SK-N-SH treated with all-trans-retinoic acid at 6 μM for 48 hours (cell line): Measurements from ENCODE around the gene CLNK.
"Not testable (repeated sequence)": the region's sequence is repeated elsewhere in the genome, so short reads cannot be mapped to it uniquely, and the experiment has no call there.

Experiments
- ATAC-seq: fragments of 200-7000 bp; cut with Tn5 transposase; 3 replicates; pipeline ENCODE4 v1.9.1; 2020; ENCODE audit warnings: mild to moderate bottlenecking, moderate library complexity
- ARNTL ChIP-seq: fragments of 450-650 bp; formaldehyde crosslinking; IDR thresholded peaks from 2 replicates; pipeline ENCODE4 v1.5.0; 2020; ENCODE audit warnings: low read depth, mild to moderate bottlenecking, moderate library complexity, borderline replicate concordance
- CSDC2 ChIP-seq: fragments of 250-450 bp; sonication (Bioruptor Pico); IDR thresholded peaks from 2 replicates; pipeline ENCODE4 v1.5.0; 2020; ENCODE audit warnings: mild to moderate bottlenecking, moderate library complexity
- ESRRG ChIP-seq: fragments of 250-450 bp; sonication (Bioruptor Pico); IDR thresholded peaks from 2 replicates; pipeline ENCODE4 v1.6.1; 2021; ENCODE audit warnings: mild to moderate bottlenecking
- GLIS3 ChIP-seq: fragments of 250-450 bp; sonication (Bioruptor Pico); IDR thresholded peaks from 2 replicates; pipeline ENCODE4 v1.5.0; 2020; ENCODE audit warnings: mild to moderate bottlenecking, moderate library complexity
- ISL1 ChIP-seq: fragments of 250-450 bp; sonication (Bioruptor Pico); IDR thresholded peaks from 2 replicates; pipeline ENCODE4 v2.1.2; 2022; ENCODE audit warnings: mild to moderate bottlenecking, moderate library complexity
- OSR1 ChIP-seq: fragments of 250-450 bp; sonication (Bioruptor Pico); IDR thresholded peaks from 2 replicates; pipeline ENCODE4 v1.8.0; 2022; ENCODE audit warnings: moderate library complexity, mild to moderate bottlenecking, inconsistent platforms
- PPARA ChIP-seq: fragments of 250-450 bp; sonication (Bioruptor Pico); IDR thresholded peaks from 2 replicates; pipeline ENCODE4 v1.5.0; 2020; ENCODE audit warnings: mild to moderate bottlenecking, borderline replicate concordance
- RARB ChIP-seq: fragments of 250-450 bp; sonication (Bioruptor Pico); IDR thresholded peaks from 2 replicates; pipeline ENCODE4 v1.8.0; 2021; ENCODE audit warnings: mild to moderate bottlenecking, moderate library complexity
- TCF4 ChIP-seq: fragments of 250-450 bp; sonication (Bioruptor Pico); IDR thresholded peaks from 2 replicates; pipeline ENCODE4 v1.8.0; 2021; ENCODE audit warnings: mild to moderate bottlenecking, moderate library complexity, borderline replicate concordance
- TOX ChIP-seq: fragments of 250-450 bp; sonication (Bioruptor Pico); IDR thresholded peaks from 2 replicates; pipeline ENCODE4 v1.8.0; 2021; ENCODE audit warnings: mild to moderate bottlenecking, moderate library complexity, borderline replicate concordance
- ZC3H10 ChIP-seq: fragments of 250-450 bp; sonication (Bioruptor Pico); IDR thresholded peaks from 2 replicates; pipeline ENCODE4 v1.5.1; 2021; ENCODE audit warnings: mild to moderate bottlenecking, moderate library complexity
- ZFP3 ChIP-seq: fragments of 250-450 bp; sonication (Bioruptor Pico); IDR thresholded peaks from 2 replicates; pipeline ENCODE4 v1.5.0; 2020; ENCODE audit warnings: mild to moderate bottlenecking, moderate library complexity
- ZNF565 ChIP-seq: fragments of 450-650 bp; formaldehyde crosslinking; conservative IDR thresholded peaks from 2 replicates; pipeline ENCODE4 v1.5.0; 2020; ENCODE audit warnings: low read depth, mild to moderate bottlenecking, moderate library complexity
- ZNF70 ChIP-seq: fragments of 450-650 bp; formaldehyde crosslinking; IDR thresholded peaks from 2 replicates; pipeline ENCODE4 v1.5.0; 2020; ENCODE audit warnings: mild to moderate bottlenecking, moderate library complexity
- ZNF8 ChIP-seq: fragments of 450-650 bp; formaldehyde crosslinking; IDR thresholded peaks from 2 replicates; pipeline ENCODE4 v1.5.0; 2020; ENCODE audit warnings: mild to moderate bottlenecking, moderate library complexity
- TF ChIP-seq, protein P1 (sequence below): fragments of 250-450 bp; sonication (Bioruptor Pico); IDR thresholded peaks from 2 replicates; pipeline ENCODE4 v1.5.1; 2021; ENCODE audit warnings: mild to moderate bottlenecking, moderate library complexity
- TF ChIP-seq, protein P2 (sequence below): fragments of 250-450 bp; sonication (Bioruptor Pico); IDR thresholded peaks from 2 replicates; pipeline ENCODE4 v1.5.1; 2020; ENCODE audit warnings: low read depth, mild to moderate bottlenecking, moderate library complexity
- TF ChIP-seq, protein P3 (sequence below): fragments of 250-450 bp; sonication (Bioruptor Pico); IDR thresholded peaks from 2 replicates; pipeline ENCODE4 v1.8.0; 2021; ENCODE audit warnings: low read depth, mild to moderate bottlenecking, moderate library complexity, borderline replicate concordance
- TF ChIP-seq, protein P4 (sequence below): fragments of 250-450 bp; sonication (Bioruptor Pico); IDR thresholded peaks from 2 replicates; pipeline ENCODE4 v1.5.0; 2020; ENCODE audit warnings: mild to moderate bottlenecking, moderate library complexity

The CLNK gene

DNA sequence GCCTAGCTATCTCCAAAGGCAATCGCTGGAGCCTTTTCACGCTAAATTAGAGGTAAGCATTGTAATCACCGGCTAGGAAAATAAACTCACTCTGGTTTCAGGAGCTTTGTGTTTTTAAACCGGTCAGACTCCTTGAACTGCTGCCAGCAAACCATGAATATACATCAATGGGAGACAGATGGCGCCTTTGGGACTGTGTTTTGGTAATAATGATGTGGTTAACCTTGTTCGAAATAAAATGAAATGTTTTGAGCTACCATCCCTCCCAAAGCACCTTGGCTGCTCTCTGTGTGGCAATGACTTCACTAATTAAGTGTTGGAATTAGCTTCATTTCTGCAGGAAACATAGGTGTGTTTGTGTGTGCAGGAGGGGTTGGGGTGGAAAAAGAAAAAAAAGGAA is 65.3 kb downstream of the CLNK start (continued):
- TF ChIP-seq, protein P1, sequence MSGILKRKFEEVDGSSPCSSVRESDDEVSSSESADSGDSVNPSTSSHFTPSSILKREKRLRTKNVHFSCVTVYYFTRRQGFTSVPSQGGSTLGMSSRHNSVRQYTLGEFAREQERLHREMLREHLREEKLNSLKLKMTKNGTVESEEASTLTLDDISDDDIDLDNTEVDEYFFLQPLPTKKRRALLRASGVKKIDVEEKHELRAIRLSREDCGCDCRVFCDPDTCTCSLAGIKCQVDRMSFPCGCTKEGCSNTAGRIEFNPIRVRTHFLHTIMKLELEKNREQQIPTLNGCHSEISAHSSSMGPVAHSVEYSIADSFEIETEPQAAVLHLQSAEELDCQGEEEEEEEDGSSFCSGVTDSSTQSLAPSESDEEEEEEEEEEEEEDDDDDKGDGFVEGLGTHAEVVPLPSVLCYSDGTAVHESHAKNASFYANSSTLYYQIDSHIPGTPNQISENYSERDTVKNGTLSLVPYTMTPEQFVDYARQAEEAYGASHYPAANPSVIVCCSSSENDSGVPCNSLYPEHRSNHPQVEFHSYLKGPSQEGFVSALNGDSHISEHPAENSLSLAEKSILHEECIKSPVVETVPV (CRISPR knock-in tag): no peak
- no peak for TF ChIP-seq ESRRG (CRISPR knock-in tag)

DNA sequence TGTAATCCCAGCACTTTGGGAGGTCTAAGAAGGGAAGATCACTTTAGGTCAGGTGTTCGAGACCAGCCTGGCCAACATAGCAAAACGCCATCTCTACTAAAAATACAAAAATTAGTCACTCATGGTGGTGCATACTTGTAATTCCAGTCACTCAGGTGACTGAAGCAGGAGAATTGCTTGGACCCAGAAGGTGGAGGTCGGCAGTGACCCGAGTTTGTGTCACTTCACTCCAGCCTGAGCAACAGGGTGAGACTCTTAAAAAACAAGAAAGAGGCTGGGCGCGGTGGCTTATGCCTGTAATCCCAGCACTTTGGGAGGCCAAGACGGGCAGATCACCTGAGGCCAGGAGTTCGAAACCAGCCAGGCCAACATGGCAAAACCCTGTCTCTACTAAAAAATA is 69.6 kb downstream of the CLNK start:
- ATAC-seq: not testable (repeated sequence)

DNA sequence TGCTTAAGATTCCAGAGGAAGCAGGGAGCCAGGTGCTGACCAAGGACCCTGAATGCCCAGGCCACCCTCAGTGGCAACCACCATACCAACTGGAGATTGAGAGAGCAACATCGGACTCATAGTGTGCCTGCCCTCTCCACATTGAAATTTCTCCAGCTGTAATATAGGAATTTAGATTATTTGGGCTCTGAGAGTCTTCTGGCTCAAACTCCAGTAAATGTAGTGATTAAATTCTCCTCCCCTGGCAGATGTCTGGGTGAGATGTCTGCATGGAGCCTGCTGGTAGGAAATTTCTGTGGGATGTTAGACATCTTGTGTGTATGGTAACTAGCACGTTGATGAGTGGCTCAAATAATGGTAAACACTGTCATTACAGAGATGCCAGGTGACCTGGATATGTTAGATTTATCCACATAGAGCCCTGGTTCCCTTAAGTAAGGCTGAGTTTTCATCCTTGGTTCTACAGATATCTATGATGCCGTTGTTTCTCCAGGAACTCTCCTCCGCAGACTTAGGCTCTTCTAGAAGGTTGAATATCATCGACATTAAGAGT is 70.6 kb downstream of the CLNK start:
- TF ChIP-seq PPARA (no peak), ARNTL (CRISPR knock-in tag) (no peak), CSDC2 (no peak), ZNF70 (CRISPR knock-in tag) (no peak), ISL1 (CRISPR knock-in tag) (no peak), ESRRG (CRISPR knock-in tag) (no peak), GLIS3 (CRISPR knock-in tag) (no peak)
- TF ChIP-seq, protein P2, sequence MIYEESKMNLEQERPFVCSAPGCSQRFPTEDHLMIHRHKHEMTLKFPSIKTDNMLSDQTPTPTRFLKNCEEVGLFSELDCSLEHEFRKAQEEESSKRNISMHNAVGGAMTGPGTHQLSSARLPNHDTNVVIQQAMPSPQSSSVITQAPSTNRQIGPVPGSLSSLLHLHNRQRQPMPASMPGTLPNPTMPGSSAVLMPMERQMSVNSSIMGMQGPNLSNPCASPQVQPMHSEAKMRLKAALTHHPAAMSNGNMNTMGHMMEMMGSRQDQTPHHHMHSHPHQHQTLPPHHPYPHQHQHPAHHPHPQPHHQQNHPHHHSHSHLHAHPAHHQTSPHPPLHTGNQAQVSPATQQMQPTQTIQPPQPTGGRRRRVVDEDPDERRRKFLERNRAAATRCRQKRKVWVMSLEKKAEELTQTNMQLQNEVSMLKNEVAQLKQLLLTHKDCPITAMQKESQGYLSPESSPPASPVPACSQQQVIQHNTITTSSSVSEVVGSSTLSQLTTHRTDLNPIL (CRISPR knock-in tag): no peak
- TF ChIP-seq, protein P3, sequence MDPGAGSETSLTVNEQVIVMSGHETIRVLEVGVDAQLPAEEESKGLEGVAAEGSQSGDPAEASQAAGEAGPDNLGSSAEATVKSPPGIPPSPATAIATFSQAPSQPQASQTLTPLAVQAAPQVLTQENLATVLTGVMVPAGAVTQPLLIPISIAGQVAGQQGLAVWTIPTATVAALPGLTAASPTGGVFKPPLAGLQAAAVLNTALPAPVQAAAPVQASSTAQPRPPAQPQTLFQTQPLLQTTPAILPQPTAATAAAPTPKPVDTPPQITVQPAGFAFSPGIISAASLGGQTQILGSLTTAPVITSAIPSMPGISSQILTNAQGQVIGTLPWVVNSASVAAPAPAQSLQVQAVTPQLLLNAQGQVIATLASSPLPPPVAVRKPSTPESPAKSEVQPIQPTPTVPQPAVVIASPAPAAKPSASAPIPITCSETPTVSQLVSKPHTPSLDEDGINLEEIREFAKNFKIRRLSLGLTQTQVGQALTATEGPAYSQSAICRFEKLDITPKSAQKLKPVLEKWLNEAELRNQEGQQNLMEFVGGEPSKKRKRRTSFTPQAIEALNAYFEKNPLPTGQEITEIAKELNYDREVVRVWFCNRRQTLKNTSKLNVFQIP (CRISPR knock-in tag): no peak
- no peak for ATAC-seq

DNA sequence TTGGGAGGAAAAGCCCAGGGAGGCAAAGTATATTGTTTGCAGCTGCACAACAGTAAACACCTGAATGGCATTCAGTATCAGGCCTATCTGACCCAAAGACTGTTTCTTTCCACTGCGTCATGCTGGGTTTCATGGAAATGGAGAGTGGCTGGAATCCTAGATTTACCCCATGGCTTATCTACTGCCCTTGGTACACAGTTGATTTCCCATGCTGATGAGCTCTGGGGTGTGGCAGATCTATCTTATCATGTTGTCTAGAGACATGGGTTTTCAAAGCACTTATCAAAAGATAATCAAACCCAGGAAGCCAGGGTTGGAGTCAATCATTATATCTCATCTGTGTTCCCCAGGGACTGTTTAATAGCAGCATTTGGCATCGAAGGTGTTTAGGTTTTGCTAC is 72.1 kb downstream of the CLNK start:
- TF ChIP-seq, protein P2 (CRISPR knock-in tag): no peak
- TF ChIP-seq ZFP3 (CRISPR knock-in tag): no peak
- ATAC-seq: no peak

DNA sequence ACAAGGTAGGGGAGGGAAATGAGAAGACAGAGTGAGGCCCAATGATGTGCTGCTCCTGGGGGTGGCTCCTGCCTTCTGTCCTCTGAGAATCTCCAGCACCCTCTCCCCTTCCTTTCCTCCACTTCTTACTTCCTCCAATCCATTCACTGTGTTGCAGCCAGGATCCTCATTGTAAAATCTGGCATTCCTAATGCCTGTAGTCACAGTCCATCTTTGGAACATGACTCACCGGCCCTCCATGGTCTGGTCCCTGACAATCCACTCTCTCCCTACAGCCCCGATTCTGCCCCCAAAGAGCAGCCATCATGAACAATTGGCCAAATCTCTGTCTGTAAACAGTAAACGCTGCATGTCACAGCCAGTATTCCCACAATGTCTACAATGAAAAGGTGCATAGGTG is 72.9 kb downstream of the CLNK start:
- no peak for TF ChIP-seq ZFP3 (CRISPR knock-in tag)
- no peak for TF ChIP-seq ARNTL (CRISPR knock-in tag)
- TF ChIP-seq, protein P4, sequence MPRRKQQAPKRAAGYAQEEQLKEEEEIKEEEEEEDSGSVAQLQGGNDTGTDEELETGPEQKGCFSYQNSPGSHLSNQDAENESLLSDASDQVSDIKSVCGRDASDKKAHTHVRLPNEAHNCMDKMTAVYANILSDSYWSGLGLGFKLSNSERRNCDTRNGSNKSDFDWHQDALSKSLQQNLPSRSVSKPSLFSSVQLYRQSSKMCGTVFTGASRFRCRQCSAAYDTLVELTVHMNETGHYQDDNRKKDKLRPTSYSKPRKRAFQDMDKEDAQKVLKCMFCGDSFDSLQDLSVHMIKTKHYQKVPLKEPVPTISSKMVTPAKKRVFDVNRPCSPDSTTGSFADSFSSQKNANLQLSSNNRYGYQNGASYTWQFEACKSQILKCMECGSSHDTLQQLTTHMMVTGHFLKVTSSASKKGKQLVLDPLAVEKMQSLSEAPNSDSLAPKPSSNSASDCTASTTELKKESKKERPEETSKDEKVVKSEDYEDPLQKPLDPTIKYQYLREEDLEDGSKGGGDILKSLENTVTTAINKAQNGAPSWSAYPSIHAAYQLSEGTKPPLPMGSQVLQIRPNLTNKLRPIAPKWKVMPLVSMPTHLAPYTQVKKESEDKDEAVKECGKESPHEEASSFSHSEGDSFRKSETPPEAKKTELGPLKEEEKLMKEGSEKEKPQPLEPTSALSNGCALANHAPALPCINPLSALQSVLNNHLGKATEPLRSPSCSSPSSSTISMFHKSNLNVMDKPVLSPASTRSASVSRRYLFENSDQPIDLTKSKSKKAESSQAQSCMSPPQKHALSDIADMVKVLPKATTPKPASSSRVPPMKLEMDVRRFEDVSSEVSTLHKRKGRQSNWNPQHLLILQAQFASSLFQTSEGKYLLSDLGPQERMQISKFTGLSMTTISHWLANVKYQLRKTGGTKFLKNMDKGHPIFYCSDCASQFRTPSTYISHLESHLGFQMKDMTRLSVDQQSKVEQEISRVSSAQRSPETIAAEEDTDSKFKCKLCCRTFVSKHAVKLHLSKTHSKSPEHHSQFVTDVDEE: no peak
- TF ChIP-seq ZC3H10: no peak
- TF ChIP-seq CSDC2: no peak
- no peak for TF ChIP-seq ZNF70 (CRISPR knock-in tag)
- no peak for ATAC-seq

DNA sequence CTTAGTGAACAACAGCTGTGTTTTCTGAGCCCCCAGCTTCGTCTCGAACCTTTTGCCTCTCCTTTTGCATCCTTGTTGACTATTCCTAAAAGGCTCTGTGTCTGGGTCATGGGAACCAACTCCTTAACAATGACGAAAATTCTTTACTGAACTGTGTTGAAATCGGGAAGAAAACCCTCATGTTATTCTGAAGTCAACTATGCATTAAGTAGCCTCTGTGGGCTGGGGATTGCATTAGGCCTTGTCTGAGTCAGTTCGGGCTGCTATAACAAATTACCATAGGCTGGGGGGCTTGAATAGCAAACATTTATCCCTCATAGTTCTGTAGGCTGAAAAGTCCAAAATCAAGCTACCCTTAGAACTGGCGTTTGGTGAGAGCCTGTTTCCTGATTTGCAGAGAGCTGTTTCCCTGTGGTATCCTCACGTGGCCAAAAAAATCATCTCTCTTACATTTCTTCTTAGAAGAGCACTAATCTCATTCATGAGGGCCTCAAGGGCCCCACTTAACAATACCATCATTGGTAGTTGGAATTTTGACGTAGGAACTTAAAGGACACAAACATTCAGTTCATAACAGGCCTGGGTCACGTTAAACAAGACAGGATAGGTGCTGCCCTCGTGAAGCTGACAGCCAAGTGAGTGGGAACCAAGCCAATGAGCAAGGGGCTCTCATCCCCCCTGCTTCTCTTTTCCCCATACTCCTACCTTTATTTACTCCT is 75.9 kb downstream of the CLNK start:
- TF ChIP-seq TCF4 (no peak), RARB (CRISPR knock-in tag) (no peak), OSR1 (CRISPR knock-in tag) (no peak), ARNTL (CRISPR knock-in tag) (no peak), TOX (CRISPR knock-in tag) (no peak), ZNF8 (CRISPR knock-in tag) (no peak), ZC3H10 (no peak), ESRRG (CRISPR knock-in tag) (no peak), ZNF565 (CRISPR knock-in tag) (no peak), GLIS3 (CRISPR knock-in tag) (no peak)
- TF ChIP-seq, protein P3 (CRISPR knock-in tag): no peak
- TF ChIP-seq, protein P1 (CRISPR knock-in tag): no peak
- no peak for ATAC-seq
